ENCODE results near the gene TNFRSF9. TPM values are rescaled to one million over a fixed set of nuclear protein-coding genes. Genes with fewer than 3 reads are reported as not detected.

TNFRSF9 gene
- total and polyA plus RNA-seq, 2 experiments from 2014 or later = not detected

Other genes starting within 250 kb of the TNFRSF9 start
- 45.6 and 51.2 TPM in 2 replicates for gene VAMP3, start 169.5 kb downstream of the TNFRSF9 start, total RNA-seq
- 68.4 and 88.3 TPM in 2 replicates for gene VAMP3, start 169.5 kb downstream of the TNFRSF9 start, polyA plus RNA-seq
- gene PER3, start 156.5 kb downstream of the TNFRSF9 start, total RNA-seq = 1.9 and 13.2 TPM in 2 replicates
- gene PER3, start 156.5 kb downstream of the TNFRSF9 start, polyA plus RNA-seq = 2.9 and 12.9 TPM in 2 replicates
- not detected in 2 replicates for gene UTS2, start 87.8 kb downstream of the TNFRSF9 start, total RNA-seq
- gene UTS2, start 87.8 kb downstream of the TNFRSF9 start, polyA plus RNA-seq = not detected in 2 replicates
- 199 and 241 TPM in 2 replicates for gene PARK7, start 20.9 kb upstream of the TNFRSF9 start, total RNA-seq
- gene PARK7, start 20.9 kb upstream of the TNFRSF9 start, polyA plus RNA-seq = 494 and 603 TPM in 2 replicates
- gene ERRFI1, start 85.5 kb upstream of the TNFRSF9 start, total RNA-seq = 8.6 and 9.7 TPM in 2 replicates
- gene ERRFI1, start 85.5 kb upstream of the TNFRSF9 start, polyA plus RNA-seq = 7.1 and 8.3 TPM in 2 replicates